Measurements from ENCODE around the gene PACS2. TPM values are rescaled to one million over a fixed set of nuclear protein-coding genes. Genes with fewer than 3 reads are reported as not detected.
A peak's percentile ranks its signal among the peaks of the same experiment; 100 is the strongest.

The PACS2 gene
- total RNA-seq, 1 experiment from 2014 or later, result 72.5 TPM

DNA sequence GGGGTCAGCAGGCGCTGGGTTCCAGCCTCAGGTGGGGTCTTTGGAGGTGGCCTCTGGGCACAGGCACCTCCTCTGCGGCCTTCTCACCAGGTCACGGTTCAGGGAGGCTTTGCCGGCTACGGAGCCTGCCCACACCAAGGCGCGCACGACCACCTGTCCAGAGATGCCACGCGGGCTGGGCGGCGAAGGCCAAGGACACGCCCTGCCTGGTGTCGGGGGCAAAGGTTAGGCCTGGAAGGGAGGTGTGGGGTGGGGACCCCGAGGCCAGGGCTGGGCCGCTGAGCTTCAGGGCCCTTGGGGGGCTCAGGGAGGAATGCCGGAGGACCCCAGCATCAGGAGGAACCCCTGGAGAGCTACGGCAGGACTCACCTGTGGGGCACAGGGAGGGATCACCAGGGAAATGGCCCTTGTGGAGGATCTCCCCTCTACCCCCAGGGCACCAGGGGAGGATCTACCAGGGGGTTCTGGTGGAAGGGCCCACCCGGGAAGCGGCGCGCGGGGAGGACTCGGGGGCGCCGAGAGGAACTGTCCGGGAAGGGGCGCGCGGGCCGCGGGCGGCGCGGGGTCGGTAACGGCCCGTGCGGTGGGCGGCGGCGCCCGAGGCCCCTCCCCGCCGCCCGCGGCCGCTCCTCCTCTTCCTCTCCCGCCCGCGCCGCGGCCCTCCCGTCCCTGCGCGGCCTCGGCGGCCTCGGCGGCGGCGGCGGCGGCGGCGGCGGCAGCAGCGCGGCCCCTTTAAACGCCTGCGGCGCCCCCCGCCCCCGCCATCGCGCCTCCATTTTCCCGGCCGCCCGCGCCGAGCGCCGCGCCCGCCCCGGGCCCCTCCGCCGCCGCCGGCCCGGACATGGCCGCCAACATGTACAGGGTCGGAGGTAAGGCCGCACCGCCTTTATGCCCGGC is 104.9 kb downstream of the PACS2 start, which contains the start of gene MTA1:
Gene MTA1, plus strand, starts transcription at position 633 of the 897 bp plus-strand sequence. Its CDS starts 209 bp downstream, at position 842.
- H3K27me3 Mint-ChIP-seq (ENCODE audit: low read depth), result peaks cover 23% of the 10 kb centered on the region
- Histone ChIP-seq H3K56ac (ENCODE audit: insufficient read length, low read depth, low read length) (no peak within 1 kb of the TSS), H2BK20ac (ENCODE audit: low read depth, low read length, poor library complexity, severe bottlenecking) (no peak within 1 kb of the TSS), H3K23ac (ENCODE audit: insufficient read length, low read depth, low read length) (no peak within 1 kb of the TSS), H2AFZ (ENCODE audit: low read length) (no peak within 1 kb of the TSS), H3K4me2 (ENCODE audit: insufficient read depth, insufficient read length, low read length) (peak within 1 kb of the TSS; percentile 72), H2BK5ac (ENCODE audit: insufficient read length, low read length) (no peak within 1 kb of the TSS), H4K20me1 (ENCODE audit: control insufficient read depth, insufficient read depth, insufficient read length) (no peaks in the 10 kb centered on the region), H3K9ac (ENCODE audit: extremely low read depth, insufficient read length, low read length) (peak within 1 kb of the TSS; percentile 53), H3K79me2 (ENCODE audit: insufficient read depth, low read length) (peaks cover 35% of the 10 kb centered on the region; the same call in 1 of the 2 replicates), H2BK120ac (ENCODE audit: low read depth, low read length, poor library complexity, severe bottlenecking) (no peak within 1 kb of the TSS), H3K79me1 (ENCODE audit: insufficient read depth, low read depth, low read length, poor library complexity, severe bottlenecking) (peaks cover 12% of the 10 kb centered on the region), H3K23me2 (ENCODE audit: insufficient read length, low read depth, low read length, poor library complexity, severe bottlenecking) (peaks cover 23% of the 10 kb centered on the region), H2BK12ac (ENCODE audit: insufficient read length, low read depth, low read length) (no peak within 1 kb of the TSS), H3K27ac (ENCODE audit: insufficient read length, low read depth, low read length) (no peak within 1 kb of the TSS), H3K18ac (ENCODE audit: insufficient read length, low read depth, low read length) (peak within 1 kb of the TSS; percentile 76), H2BK15ac (ENCODE audit: low read depth, low read length) (no peak within 1 kb of the TSS), H4K91ac (ENCODE audit: insufficient read length, low read depth, low read length) (no peak within 1 kb of the TSS), H3K9me3 (ENCODE audit: control insufficient read depth, low read depth, low read length) (no peaks in the 10 kb centered on the region), H2AK5ac (ENCODE audit: insufficient read length, low read length) (no peak within 1 kb of the TSS), H4K5ac (ENCODE audit: insufficient read length, low read depth, low read length) (no peak within 1 kb of the TSS), H3K4me1 (ENCODE audit: insufficient read depth, low read length) (no peaks in the 10 kb centered on the region), H3K27me3 (ENCODE audit: insufficient read depth, low read length) (no peaks in the 10 kb centered on the region), H3K14ac (ENCODE audit: insufficient read depth, low read length) (peak within 1 kb of the TSS; percentile 89), H3K4ac (ENCODE audit: low read depth, low read length) (no peak within 1 kb of the TSS), H3T11ph (ENCODE audit: low read length) (no peak within 1 kb of the TSS), H4K8ac (replicated peaks; ENCODE audit: insufficient read length, low read depth, low read length) (no peak within 1 kb of the TSS)
- peaks cover 18 to 32% of the 10 kb centered on the region in 2 experiments for H3K4me1 Mint-ChIP-seq
- TF ChIP-seq, protein P1, sequence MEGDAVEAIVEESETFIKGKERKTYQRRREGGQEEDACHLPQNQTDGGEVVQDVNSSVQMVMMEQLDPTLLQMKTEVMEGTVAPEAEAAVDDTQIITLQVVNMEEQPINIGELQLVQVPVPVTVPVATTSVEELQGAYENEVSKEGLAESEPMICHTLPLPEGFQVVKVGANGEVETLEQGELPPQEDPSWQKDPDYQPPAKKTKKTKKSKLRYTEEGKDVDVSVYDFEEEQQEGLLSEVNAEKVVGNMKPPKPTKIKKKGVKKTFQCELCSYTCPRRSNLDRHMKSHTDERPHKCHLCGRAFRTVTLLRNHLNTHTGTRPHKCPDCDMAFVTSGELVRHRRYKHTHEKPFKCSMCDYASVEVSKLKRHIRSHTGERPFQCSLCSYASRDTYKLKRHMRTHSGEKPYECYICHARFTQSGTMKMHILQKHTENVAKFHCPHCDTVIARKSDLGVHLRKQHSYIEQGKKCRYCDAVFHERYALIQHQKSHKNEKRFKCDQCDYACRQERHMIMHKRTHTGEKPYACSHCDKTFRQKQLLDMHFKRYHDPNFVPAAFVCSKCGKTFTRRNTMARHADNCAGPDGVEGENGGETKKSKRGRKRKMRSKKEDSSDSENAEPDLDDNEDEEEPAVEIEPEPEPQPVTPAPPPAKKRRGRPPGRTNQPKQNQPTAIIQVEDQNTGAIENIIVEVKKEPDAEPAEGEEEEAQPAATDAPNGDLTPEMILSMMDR (conservative IDR thresholded peaks at IDR 0.05), result no peak
- H3K36me3 Mint-ChIP-seq (ENCODE audit: insufficient read depth in 1 of 3, low read depth in 3 of 3), result peaks cover 13 to 33% (median 23%) of the 10 kb centered on the region in 3 experiments
- WGBS (ENCODE audit: extremely low coverage, insufficient read length, low lambda C conversion rate), result no CpG with 5 or more reads among the region's 96 CpGs
- no peak for DNase-seq
- peak within 1 kb of the TSS; percentile 88 to 94 for H3K4me3 Mint-ChIP-seq
- no peaks in the 10 kb centered on the region for H3K9me3 Mint-ChIP-seq
- H3K27ac Mint-ChIP-seq, result peak within 1 kb of the TSS in 1 of 3 experiments; percentile 95; a peak in 2 of 7 replicates
